ENCODE measurements around the gene NRG2.
A peak's percentile ranks its signal among the peaks of the same experiment; 100 is the strongest.

NRG2 gene

DNA sequence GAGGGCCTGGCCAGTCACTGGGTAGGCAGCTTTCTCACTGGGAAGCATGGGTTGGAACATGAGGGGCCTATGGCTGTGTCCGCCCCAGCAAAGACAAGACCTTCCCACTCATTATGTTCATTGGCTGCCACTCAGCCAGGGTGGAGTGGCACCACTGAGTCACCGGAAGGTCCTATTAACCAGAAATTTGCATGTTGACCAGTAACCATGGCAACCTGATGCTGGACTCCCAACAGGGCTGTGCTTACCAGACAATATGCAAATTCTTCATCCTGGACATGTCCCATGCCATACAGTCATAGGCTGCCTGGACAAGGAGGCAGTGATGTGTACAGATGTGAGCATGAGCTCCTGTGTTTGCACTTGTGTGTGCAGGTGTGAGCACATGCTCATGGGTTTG, 180.8 kb downstream of the NRG2 start:
- DNase-seq (ENCODE audit: low read depth in 2 of 2, low spot score in 1 of 2), result no peak

DNA sequence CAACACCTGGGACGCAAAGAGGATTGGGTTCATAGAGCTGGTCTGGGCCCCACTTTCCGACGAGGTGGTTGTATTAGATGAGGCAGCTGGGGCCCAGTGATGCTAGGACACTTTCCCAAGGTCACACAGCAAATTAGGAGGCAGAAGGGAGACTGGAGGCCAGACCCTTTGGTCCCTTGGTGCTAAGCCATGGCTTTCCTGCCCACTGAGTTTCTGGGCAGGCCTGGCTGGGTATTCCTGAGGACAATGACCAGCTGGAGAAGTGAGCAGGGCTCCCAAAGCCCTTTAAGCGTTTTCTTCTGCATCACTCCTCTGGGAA, 181.3 kb downstream of the NRG2 start:
- DNase-seq (ENCODE audit: low read depth in 2 of 2, low spot score in 1 of 2), result no peak

DNA sequence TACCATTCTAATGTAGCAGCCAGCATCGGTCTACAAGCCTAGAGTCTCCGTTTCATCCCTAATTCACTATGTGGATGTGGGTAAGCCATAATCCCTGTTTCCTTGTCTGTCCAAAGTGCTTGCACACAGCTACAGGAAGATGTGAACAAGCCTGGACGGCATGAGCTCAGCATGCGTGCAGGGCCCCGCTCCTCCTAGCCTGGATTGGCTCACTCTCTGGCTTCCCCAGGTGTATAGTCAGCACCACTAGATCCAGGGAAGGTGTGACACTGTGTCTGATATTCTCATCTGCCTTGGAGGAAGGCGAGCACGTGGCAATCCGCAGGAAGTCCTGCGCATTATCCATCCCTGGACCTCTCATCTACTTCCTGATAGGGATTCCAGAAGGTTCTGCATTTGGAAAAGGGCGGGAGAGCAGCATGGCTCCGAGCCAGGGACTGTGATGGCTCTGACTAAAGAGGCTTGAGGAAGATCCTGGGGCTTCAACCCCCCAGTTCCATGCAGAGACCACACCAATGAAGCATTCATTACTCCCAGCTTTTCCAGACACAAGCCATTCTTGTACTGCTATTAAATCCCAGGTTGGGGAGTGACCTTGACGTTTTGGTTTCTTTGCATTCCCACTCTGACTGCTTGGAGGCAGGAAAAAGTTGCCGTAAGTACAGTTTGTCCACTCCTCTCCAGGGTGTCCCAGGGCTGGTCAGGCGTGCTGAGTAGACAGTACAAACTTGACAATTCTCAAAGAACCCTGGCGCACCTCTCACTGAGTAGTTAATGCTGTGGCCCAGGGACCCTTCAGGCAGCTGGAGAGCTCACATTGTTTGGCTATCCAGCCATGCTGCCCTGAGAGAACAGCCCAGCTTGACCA, 181.8 kb downstream of the NRG2 start:
- no peak for DNase-seq (ENCODE audit: low read depth in 2 of 2, low spot score in 1 of 2)

DNA sequence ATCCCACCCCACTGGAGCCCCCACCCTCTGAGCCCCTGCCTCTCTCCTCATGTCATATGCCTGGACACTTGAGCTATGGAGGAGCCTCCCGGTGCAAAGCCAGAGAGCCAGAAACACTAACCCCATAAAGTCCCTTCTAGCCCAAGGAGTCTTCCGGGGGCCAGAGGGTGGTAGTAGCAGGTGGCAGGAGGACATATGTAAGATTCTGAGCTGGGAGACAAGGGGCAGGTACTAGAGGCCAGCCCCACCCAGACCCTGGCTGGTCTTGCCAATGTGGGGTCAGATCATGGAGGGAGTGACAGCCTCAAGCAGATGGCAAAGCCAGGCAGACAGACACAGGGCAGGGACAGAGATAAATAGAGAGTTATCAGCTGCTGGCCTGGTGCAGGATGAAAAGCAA, 184.1 kb downstream of the NRG2 start:
- DNase-seq (ENCODE audit: low read depth in 2 of 2, low spot score in 1 of 2), result no peak

DNA sequence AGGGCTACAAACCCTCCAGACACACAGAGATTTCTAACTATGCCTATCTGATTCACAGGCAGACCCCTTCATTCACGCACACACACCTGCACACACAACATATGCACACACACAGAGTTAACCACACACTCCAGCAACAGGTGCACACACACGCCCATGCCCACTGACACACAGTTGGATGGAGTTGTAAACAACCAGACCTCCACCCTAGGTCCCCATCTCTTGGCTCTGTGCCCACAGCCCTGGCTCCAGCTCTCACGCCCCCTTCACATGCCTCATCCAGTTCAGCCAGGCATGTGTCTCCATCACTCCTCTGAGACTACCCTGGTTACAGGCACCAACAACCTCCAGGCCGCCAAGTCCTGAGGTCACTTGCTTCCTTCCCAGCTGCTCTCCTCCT, 186.4 kb downstream of the NRG2 start:
- no peak for DNase-seq (ENCODE audit: low read depth in 2 of 2, low spot score in 1 of 2)

DNA sequence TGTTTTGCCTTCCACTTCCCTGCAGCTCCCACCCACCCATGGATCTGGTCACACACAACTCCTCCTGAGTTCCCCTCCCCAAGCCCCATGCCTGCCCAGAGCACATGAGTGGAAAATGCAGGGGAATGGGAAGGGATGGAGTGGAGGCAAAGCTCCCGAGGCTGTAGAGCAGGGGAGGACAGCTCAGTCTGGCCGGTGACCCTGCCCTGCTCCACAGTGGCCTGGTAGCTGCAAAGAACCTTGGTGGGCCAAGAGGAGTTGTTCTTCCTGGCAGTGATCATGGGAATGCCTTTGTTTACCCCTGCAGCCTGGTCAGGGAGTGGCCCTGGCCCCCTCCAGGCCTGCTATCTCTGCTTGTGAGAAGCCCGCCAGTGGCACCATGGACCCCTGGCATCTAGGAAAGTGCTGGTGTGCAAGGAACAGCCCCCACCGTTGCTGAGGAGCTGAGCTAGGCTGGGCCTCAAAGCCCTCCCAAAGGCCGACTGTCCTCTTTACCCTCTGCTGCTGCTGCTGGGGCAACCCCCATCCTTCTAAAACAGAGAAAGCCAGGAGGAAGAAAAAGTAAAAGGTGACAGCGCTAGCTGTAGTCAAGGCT, 187.1 kb downstream of the NRG2 start:
- DNase-seq (ENCODE audit: low read depth in 2 of 2, low spot score in 1 of 2), result no peak

DNA sequence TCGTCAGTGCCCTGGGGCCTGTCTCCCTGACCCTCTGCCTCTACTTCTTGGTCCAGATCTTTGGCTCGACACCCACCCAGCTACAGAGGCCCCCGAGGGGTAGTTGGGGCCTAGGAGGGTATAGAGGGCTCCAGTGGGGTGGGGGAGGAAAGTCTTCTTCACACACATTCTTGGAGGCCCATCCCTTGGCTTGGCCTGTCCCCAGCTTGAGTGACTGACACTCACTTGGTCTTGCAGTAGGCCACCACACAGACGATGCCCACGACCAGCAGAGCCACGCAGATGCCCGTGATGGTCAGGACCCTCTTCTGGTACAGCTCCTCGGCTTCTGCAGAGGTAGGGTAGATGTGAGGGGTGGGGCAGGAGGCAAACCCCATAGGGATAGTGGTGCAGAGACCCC, 187.6 kb downstream of the NRG2 start:
- DNase-seq (ENCODE audit: low read depth in 2 of 2, low spot score in 1 of 2), result no peak

DNA sequence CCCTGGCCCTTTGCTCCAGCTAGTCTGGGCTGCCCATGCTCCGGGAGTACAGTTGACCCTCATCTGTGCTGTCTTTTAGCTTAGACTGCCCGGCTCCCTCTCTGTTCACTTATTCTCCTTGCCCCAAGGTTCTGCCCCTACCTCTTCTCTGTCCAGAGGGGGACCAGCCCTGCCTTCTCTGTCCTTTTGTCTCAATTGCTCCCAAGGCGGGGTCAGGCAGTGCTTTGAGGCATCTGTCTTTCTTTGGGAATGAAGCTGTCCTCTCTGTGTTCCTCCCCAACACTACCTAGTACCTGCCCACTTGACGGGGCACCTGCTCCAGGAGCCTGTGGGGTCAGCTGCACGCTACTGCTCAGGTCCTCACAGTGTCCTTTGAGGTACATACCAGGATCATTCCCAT, 188.1 kb downstream of the NRG2 start:
- no peak for DNase-seq (ENCODE audit: low read depth in 2 of 2, low spot score in 1 of 2)

DNA sequence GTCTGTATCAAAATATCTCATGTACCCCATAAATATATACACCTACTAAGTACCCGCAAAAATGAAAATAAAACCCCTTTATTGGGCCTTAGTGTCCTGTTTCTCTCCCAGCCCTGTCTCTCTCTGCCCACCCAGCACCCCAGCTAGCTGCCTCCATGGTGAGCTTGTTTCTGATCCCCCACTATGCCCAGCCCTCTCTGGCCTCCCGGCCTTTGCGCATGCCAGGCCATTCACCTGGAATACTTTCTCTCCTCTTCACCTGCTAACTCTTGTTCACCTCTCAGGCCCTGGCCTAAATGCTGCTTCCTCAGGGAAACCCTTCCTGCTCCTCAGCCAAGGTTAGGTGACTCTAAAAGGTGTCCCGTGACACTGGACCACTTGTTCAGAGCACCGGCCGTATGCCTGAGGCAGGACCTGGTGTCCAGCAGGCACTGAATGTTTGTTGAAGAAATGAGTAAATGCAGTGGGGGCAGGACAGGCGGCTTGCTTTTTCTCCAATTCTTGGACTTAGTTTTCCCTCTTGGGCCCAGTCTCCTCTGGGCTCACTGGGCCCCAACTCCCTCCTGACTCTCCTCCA, 189.0 kb downstream of the NRG2 start:
- DNase-seq (ENCODE audit: low read depth in 2 of 2, low spot score in 1 of 2), result no peak

DNA sequence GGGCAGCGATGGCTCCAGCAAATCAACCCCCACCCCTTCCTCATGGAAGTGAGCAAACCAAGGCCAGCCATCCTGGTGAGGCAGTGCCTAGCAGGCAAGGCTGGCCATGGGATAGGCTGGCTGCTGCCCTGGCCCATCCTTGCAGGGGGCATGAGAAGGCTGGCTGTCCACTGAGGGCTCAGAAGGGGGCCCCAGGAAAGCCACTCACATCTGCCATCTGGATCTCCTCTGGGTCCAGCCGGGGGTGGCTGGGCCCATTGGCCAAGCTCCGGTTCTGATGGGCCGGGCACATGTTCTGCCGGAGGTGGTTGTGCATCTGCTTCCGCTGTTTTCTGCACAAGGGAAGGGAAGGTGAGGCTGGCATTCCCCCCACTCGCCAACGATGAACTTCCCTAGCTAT, 190.4 kb downstream of the NRG2 start:
- no peak for DNase-seq (ENCODE audit: low read depth in 2 of 2, low spot score in 1 of 2)

DNA sequence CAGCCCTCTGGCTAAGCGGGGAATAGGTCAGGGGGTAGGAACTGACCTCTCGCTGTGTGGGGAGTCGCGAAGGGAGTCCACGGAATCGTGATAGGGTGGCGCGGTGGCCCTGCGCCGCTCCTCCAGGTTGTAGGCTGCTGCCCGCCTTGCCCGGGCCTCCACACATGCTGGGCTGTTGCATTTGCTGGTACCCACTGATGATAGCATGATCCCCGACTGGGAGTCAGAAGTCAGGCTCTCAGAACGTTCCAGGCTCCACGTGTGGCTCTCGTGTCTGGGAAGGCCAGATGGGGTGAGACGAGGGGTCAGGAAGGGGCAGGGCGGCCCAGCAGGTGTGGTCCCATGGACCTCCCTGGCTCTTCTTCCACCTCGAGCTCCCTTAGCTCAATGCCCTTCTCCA, 191.5 kb downstream of the NRG2 start:
- DNase-seq (ENCODE audit: low read depth in 2 of 2, low spot score in 1 of 2), result no peak

DNA sequence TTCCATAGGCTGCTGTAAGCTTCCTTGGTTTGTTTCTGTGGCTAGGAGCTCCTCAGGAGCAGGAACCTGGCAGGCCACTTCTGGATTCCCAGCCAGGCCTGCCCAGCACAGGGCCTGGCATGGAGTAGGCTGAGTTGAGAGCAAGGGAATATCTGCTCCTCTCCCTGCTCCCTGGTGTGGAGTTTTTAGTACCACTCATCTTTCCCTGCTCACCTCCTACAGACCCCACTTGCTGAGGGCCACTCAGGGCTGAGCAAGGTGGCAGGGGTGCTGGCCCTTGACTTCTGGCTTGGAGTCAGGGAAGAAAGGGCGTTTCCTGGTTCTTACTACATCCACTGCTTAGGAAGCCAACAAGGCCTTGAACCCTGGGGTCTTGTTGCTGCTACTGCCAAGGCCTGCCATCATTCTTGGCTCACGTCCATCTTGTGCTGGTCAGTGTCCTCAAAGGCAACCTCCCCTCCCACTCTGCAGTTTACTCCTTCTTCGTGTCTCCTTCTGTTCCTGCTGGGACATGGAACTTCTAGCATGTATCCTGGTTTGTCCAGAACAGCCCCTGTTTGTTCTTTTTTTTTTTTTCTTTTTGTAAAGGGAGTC, 192.6 kb downstream of the NRG2 start:
- no peak for DNase-seq (ENCODE audit: low read depth in 2 of 2, low spot score in 1 of 2)

DNA sequence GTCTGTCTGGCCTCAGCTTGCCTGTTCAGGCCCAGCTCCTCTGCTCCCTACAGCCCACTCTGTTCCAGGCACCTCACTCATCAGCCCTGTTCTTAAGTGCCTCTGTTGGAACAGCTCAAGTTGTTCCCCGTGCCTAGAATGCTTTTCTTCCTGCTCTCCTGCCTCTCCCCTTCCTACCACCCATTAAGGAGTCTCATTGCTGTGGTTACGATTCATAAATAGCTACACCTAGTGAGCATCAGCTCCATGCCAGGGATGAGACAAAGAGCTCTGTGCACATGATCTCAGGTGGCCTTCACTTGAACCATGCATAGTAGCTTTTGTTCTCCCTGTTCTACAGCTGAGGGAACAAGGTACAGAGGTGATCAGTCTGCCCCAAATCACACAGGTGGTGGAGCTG, 193.2 kb downstream of the NRG2 start:
- no peak for DNase-seq (ENCODE audit: low read depth in 2 of 2, low spot score in 1 of 2)

DNA sequence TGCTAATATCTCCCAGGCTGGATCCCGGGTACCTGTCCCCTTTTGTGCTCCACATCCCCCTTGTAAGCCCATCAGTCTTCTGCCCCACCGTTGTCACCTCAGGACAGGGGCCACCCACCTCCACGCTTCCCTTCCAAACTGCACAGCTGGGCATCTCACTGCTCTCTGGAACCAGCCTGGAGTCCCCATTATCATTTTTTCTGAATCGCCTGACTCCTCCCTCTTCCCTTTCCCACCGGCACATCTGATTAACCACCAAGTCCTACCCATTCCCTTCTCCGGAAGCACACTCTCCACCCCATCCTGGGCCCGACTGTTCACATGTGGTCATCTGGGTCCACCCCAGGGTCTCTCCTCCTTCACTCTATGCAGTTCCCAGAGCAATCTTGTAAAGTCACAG, 193.6 kb downstream of the NRG2 start:
- DNase-seq (ENCODE audit: low read depth in 2 of 2, low spot score in 1 of 2), result no peak

DNA sequence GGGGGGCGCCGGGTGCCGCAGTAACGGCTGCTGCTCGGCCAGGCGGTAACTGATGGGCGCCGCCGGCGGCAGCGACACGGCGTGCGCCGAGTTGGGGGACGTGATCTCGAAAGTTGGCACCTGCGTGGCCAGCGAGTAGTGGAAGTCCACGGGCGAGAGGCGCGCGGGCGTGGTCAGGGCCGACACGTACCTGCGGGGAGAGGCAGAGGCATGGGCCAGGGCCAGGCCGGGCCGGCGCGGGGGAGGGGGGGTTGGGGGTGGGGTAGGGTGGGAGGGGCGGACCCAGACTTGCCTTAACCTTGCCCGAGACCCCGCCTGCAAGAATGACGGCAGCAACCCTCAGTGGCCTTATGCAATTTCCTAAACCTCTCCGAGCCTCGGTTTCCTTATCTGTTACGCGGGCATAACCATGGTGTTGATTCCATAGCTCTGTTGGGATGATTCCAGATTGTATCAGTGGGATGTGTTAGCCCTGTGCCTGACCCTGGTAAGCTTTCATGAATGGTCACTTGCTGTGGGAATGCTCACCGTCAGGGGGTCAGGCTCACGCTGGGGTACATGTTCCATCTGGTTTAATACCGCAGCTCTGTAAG, 194.5 kb downstream of the NRG2 start:
- peak in 1 of 2 donors; percentile 15 for DNase-seq (ENCODE audit: low read depth in 2 of 2, low spot score in 1 of 2)

DNA sequence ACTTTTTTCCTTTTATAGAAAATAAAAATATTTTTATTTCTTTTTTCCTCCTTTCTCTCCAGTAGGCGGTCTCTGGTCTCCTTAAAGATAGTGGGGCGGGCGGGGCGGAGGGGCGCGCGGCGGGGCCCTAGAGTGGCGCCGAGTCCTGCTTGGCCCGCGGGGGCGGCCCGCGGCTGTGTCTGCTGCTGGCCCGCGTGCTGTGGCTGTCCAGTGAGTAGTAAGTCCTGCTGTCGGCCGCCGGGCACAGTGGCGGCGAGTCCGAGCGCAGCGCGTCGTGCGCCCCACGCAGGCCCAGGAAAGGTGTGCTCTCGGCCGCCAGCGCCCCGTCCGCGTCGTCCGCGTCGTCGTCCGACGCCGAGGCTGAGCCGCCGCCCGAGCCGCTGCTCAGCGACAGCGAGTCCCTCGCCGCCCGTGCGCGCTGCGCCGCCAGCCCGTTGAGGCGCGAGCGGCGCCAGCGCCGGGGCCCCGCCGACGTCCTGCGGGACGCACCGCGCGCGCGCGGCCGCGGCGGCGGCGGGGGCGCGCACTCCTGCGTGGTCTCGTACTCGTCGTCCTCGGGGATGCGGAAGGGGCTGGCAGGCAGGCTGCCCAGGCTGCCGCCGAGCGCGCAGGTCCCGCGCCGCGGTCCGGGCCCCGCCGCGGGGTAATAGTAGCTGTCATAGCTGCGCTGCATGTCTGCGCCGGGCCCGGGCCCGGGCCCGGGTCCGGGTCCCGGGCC, 195.2 kb downstream of the NRG2 start:
- DNase-seq (ENCODE audit: low read depth in 2 of 2, low spot score in 1 of 2), result peak; percentile 45

DNA sequence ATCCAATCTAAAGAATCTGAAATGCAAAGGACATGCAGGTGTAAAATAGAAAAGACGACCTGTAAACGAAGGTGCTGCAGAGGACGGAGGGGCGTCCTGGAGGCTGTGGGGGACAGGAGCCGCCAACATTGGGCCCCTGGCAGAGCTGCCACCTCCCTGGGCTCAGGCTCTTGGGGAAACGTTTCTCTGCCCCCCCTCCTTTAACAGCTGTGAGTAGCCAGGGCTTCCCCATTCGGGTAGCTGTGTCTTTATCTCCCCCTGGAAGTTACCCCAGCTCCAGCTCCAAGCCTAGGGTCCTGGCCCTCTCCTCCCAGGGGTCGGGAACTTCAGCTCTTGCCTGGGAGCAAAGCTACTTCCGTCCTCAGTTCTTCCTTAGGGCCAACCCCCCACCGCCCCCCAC, 196.0 kb downstream of the NRG2 start:
- DNase-seq (ENCODE audit: low read depth in 2 of 2, low spot score in 1 of 2), result no peak

DNA sequence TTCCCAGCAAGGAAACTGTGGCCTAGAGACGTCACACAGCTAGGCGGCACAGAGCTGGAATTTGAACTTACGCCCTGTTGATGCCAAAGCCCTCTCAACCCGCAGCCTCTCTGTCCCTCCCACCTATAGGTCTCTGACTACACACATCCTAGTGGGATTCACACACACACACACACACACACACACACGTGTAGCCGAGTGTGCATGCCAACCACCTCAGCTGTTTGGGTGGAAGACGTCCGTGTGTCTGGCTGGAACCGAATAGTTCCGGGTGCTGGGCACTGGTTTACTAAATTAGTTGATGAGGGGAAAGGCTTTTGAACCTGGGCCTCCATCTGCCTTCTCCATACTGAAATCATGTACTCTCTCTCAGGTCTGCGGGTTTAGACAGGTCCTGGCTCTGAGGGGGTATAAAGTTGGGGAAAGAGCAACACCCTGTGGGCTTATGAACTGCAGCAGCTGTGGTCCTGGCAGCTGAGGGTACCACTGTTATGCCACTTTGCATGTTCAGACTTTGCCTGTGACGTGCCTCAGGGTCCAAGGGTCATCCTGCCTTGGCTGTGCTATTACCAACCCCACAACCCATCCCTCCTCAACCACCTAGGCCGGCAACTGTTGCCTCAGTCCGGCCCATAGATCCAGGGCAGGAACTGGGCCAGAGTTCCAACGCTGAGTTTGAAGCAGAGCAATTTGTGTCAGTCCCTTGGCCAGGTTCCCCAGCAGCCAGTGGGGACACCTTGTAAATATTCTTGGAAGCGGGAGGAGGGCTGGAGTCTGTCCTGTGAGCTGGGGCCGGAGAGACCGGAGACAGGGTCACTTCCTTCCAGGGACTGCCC, 197.0 kb downstream of the NRG2 start:
- no peak for DNase-seq (ENCODE audit: low read depth in 2 of 2, low spot score in 1 of 2)

DNA sequence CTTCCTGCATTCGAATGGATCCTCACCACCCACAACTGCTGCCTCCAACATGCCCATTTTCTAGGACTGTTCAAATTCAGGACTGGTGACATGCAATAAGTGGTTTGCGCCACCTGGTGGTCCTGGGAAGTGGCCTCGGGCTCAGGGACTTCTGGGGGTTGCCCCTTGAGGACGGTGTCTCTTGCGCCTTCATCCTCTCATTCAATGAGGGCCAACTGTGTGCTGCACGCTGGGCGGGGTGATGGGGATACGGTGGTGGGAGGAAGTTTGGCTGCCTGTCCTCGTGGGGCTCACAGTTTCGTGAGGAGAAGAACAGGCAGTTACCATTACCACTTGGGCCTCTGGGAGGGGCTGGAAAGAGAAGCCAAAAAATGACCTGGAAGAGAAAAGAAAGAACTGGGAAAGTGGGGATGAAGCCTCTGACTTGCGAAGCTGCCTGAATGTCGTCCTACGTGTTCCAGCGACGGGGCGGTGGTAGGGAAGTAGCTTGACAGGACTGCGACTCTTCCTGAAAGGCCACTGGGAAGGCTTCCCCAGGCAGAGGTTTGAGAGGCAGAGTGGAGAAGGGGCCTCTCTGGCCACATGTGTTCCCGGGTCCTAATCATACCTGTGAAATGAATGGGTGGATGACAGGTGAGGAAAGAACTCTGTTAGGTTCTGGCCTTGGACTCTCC, 198.5 kb downstream of the NRG2 start:
- peak; percentile 38 to 54 for DNase-seq (ENCODE audit: low read depth in 2 of 2, low spot score in 1 of 2)

DNA sequence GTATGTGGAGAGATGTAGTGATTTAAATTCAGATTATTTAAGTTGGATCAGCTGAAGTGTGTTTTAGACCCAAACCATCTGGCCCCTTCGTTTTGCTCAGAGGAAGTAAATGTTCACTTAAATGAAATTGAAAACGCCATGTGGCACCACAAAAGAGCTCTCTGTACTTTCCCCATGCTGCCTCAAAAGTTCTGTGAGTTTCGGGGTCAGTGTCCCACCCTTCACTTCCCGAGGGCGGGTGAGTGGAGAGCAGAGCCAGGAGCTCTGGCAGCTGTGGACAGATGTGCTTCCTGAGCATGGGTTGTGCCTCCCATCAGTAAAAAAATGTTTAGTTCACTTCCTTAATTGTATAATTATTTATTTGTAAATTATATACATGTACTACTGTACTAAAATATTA, 199.1 kb downstream of the NRG2 start:
- no peak for DNase-seq (ENCODE audit: low read depth in 2 of 2, low spot score in 1 of 2)

Measured in stimulated activated CD8-positive, alpha-beta memory T cell treated with anti-CD3 and anti-CD28 coated beads, Interleukin-4, amount 100 ng/mL, for 1 hour (primary cell).